HCT116 (cell line): ENCODE results near the gene LSM14A. TPM values are rescaled to one million over a fixed set of nuclear protein-coding genes. Genes with fewer than 3 reads are reported as not detected.
"Not testable (repeated sequence)": the region's sequence is repeated elsewhere in the genome, so short reads cannot be mapped to it uniquely, and the experiment has no call there.

Experiments used
- ATAC-seq: fragments of 200-7000 bp; cut with Tn5 transposase; 2 replicates; pipeline ENCODE4 v1.9.1; 2020; ENCODE audit warnings: mild to moderate bottlenecking, moderate library complexity
- BruUV-seq: library from RNA; stranded (reverse); fragments of 400-500 nt; replicated peaks from 2 replicates; lab custom pipeline; 2021; lab: Mats Ljungman, UMichigan
- CTCF ChIA-PET: fragments of 300-600 bp; sonication (Branson Sonifier 250); formaldehyde crosslinking; loops from one replicate; lab custom pipeline; 2021; ENCODE audit warnings: antibody characterized with exemption; lab: Charles Lee
- POLR2A ChIA-PET: fragments of 300-600, 350-600 bp; sonication (Branson Sonifier 250); formaldehyde crosslinking; loops from one replicate; lab custom pipeline; 2021; ENCODE audit warnings: antibody characterized with exemption; lab: Charles Lee
- RAD21 ChIA-PET, 2 experiments: fragments of 300-600 bp; sonication (Branson Sonifier 250); formaldehyde crosslinking; loops; one replicate each; lab custom pipeline; 2023; ENCODE audit warnings: low total read pairs in 2 of 2; ENCODE audit not compliant: uncharacterized antibody in 2 of 2, unreplicated experiment in 2 of 2, low non-redundant PET in 1 of 2; lab: Charles Lee
- DNase-seq: peaks from one replicate; pipeline ENCODE4 v3.0.0-alpha.2; 2010; ENCODE audit warnings: low read depth, low spot score
- H2AFZ ChIP-seq: fragments of 200-600 bp; shearing (Covaris generic), sonication (generic); 2 replicates; pipeline ENCODE4 v1.6.1; 2017; ENCODE audit warnings: low read depth, mixed run types, mixed read lengths, antibody characterized with exemption, low read length; ENCODE audit not compliant: poor library complexity, severe bottlenecking
- H3K27ac ChIP-seq: 2 replicates; pipeline ENCODE4 v1.5.1; 2012; ENCODE audit warnings: low read depth, low read length
- H3K27me3 ChIP-seq: fragments of 200-600 bp; sonication (generic); 2 replicates; pipeline ENCODE4 v1.6.1; 2016; ENCODE audit warnings: mixed run types, low read length, mixed read lengths; ENCODE audit not compliant: insufficient read depth
- H3K36me3 ChIP-seq, 2 experiments: fragments of 200-500 bp in 1 of 2; fragments of 200-600 bp in 1 of 2; sonication (Bioruptor generic) in 1 of 2; sonication (generic) in 1 of 2; 2 replicates each; pipeline versions ENCODE4 v1.5.1 to v1.6.1; 2014 to 2016; ENCODE audit warnings: low read length in 2 of 2, inconsistent platforms in 1 of 2, mixed read lengths in 1 of 2, mixed run types in 1 of 2; ENCODE audit not compliant: insufficient read depth in 2 of 2, control insufficient read depth in 1 of 2
- H3K4me1 ChIP-seq, 2 experiments: fragments of 200-600 bp in 1 of 2; sonication (generic) in 1 of 2; 2 replicates each; pipeline versions ENCODE4 v1.5.1 to v1.6.1; 2012 to 2017; ENCODE audit warnings: low read length in 2 of 2, inconsistent platforms in 1 of 2, mild to moderate bottlenecking in 1 of 2, mixed read lengths in 1 of 2, mixed run types in 1 of 2, moderate library complexity in 1 of 2; ENCODE audit not compliant: insufficient read depth in 2 of 2, control insufficient read depth in 1 of 2
- H3K4me2 ChIP-seq: fragments of 200-600 bp; sonication (generic); 2 replicates; pipeline ENCODE4 v1.6.1; 2017; ENCODE audit warnings: mixed run types, low read length, mixed read lengths
- H3K4me3 ChIP-seq, 2 experiments: fragments of 200-600 bp in 1 of 2; sonication (generic) in 1 of 2; replicated peaks in 1 of 2; 2 replicates each; pipeline ENCODE4 v1.5.1; 2011 to 2016; ENCODE audit warnings: low read length in 2 of 2, control low read depth in 1 of 2, low read depth in 1 of 2, mild to moderate bottlenecking in 1 of 2, mixed read lengths in 1 of 2, mixed run types in 1 of 2
- H3K79me2 ChIP-seq: fragments of 200-600 bp; sonication (generic); 2 replicates; pipeline ENCODE4 v1.6.1; 2017; ENCODE audit warnings: mild to moderate bottlenecking, mixed run types, low read length, moderate library complexity, mixed read lengths; ENCODE audit not compliant: insufficient read depth
- H3K9ac ChIP-seq: fragments of 200-600 bp; sonication (generic); 2 replicates; pipeline ENCODE4 v1.6.1; 2016; ENCODE audit warnings: low read length, mixed read lengths
- H3K9me2 ChIP-seq: fragments of 200-600 bp; sonication (generic), shearing (Covaris generic); 2 replicates; pipeline ENCODE4 v1.6.1; 2017; ENCODE audit warnings: mixed run types, mild to moderate bottlenecking, moderate library complexity; ENCODE audit not compliant: insufficient read depth
- H3K9me3 ChIP-seq, 2 experiments: fragments of 200-500 bp in 1 of 2; fragments of 200-600 bp in 1 of 2; sonication (Bioruptor generic) in 1 of 2; sonication (generic) in 1 of 2; 2 replicates each; pipeline ENCODE4 v1.6.1; 2014 to 2017; ENCODE audit warnings: low read length in 2 of 2, mixed read lengths in 2 of 2, inconsistent platforms in 1 of 2, low read depth in 1 of 2, mild to moderate bottlenecking in 1 of 2, mixed run types in 1 of 2, moderate library complexity in 1 of 2; ENCODE audit not compliant: control insufficient read depth in 1 of 2, insufficient read depth in 1 of 2
- H4K20me1 ChIP-seq: fragments of 200-600 bp; sonication (generic), shearing (Covaris generic); 2 replicates; pipeline ENCODE4 v1.6.1; 2017; ENCODE audit warnings: mixed run types, mild to moderate bottlenecking, moderate library complexity; ENCODE audit not compliant: insufficient read depth
- CBX3 ChIP-seq: IDR thresholded peaks from 2 replicates; pipeline ENCODE4 v1.6.1; 2012; ENCODE audit warnings: low read depth
- CEBPB ChIP-seq: IDR thresholded peaks from 2 replicates; pipeline ENCODE4 v1.6.1; 2012; ENCODE audit warnings: low read depth
- EGR1 ChIP-seq: IDR thresholded peaks from 2 replicates; pipeline ENCODE4 v1.6.1; 2012; ENCODE audit warnings: low read depth
- ELF1 ChIP-seq: IDR thresholded peaks from 2 replicates; pipeline ENCODE4 v1.6.1; 2012; ENCODE audit warnings: low read depth, borderline replicate concordance
- EZH2 ChIP-seq: fragments of 200-600 bp; sonication (generic); IDR thresholded peaks from 2 replicates; pipeline ENCODE4 v1.6.1; 2017; ENCODE audit warnings: antibody characterized with exemption, mixed run types
- EZH2phosphoT487 ChIP-seq: fragments of 200-600 bp; IDR thresholded peaks from 2 replicates; pipeline ENCODE4 v1.6.1; 2018; ENCODE audit warnings: antibody characterized with exemption, borderline replicate concordance
- FOSL1 ChIP-seq: IDR thresholded peaks from 2 replicates; pipeline ENCODE4 v1.6.1; 2012; ENCODE audit warnings: low read depth
- POLR2A ChIP-seq: IDR thresholded peaks from 2 replicates; pipeline ENCODE4 v1.7.0; 2011; ENCODE audit warnings: borderline replicate concordance; ENCODE audit not compliant: insufficient read depth, insufficient read length; ENCODE audit errors: extremely low read depth
- SP1 ChIP-seq: IDR thresholded peaks from 2 replicates; pipeline ENCODE4 v1.6.1; 2012; ENCODE audit warnings: low read depth
- SRF ChIP-seq: IDR thresholded peaks from 2 replicates; pipeline ENCODE4 v1.6.1; 2012; ENCODE audit warnings: low read depth
- TCF7L2 ChIP-seq: IDR thresholded peaks from 2 replicates; pipeline ENCODE4 v1.7.0; 2011; ENCODE audit warnings: borderline replicate concordance, inconsistent platforms; ENCODE audit not compliant: insufficient read depth, insufficient read length; ENCODE audit errors: extremely low read depth
- YY1 ChIP-seq: IDR thresholded peaks from 2 replicates; pipeline ENCODE4 v1.6.1; 2011; ENCODE audit warnings: low read length, low read depth, moderate library complexity, mild to moderate bottlenecking; ENCODE audit not compliant: insufficient replicate concordance; ENCODE audit errors: extremely low read depth
- ZBTB33 ChIP-seq: IDR thresholded peaks from 2 replicates; pipeline ENCODE4 v1.6.1; 2011; ENCODE audit warnings: mild to moderate bottlenecking, low read length, moderate library complexity; ENCODE audit not compliant: insufficient replicate concordance; ENCODE audit errors: extremely low read depth
- ZFX ChIP-seq: fragments of 450-650 bp; IDR thresholded peaks from 2 replicates; pipeline ENCODE4 v1.6.1; 2017
- intact Hi-C: fragments of 100-400 bp; cut with micrococcal nuclease; formaldehyde crosslinking; loops from 2 replicates; pipeline ENCODE4 v1.10.0; 2022
- total RNA-seq: library from RNA; stranded (reverse); gene quantifications from one replicate; pipeline ENCODE4 v1.2.1, GENCODE V29; 2021; ENCODE audit not compliant: unreplicated experiment
- TF ChIP-seq, protein P1 (sequence below), 3 experiments: fragments of 200-600 bp in 1 of 3; sonication (generic) in 1 of 3; IDR thresholded peaks in 2 of 3; conservative IDR thresholded peaks in 1 of 3; 2 replicates each; pipeline ENCODE4 v1.5.1; 2012 to 2017; ENCODE audit warnings: low read depth in 2 of 3, low read length in 2 of 3, antibody characterized with exemption in 1 of 3, borderline replicate concordance in 1 of 3, control low read depth in 1 of 3, mild to moderate bottlenecking in 1 of 3, mixed read lengths in 1 of 3, mixed run types in 1 of 3, moderate library complexity in 1 of 3; ENCODE audit not compliant: insufficient read depth in 1 of 3
- TF ChIP-seq, protein P2 (sequence below): IDR thresholded peaks from 2 replicates; pipeline ENCODE4 v1.6.1; 2012

LSM14A gene
- total RNA-seq, 1 experiment from 2014 or later, result 120 TPM

DNA sequence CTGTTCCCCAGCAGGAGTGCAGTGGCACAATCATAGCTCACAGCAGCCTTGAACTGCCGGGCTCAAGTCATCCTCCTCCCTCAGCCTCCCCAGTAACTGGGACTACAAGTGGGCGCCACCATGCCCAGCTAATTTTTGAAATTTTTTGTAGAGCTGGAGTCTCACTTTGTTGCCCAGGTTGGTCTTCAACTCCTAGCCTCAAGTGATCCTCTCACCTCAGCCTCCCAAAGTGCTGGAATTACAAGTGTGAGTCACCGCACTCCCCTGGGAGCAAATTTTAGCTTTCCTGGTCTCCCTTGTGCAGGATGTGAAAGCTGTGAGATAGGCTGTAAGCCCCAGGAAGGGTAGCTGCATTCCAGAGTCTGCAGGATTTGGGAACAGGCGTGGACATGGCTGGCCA lies 76.6 kb downstream of the LSM14A start:
- Histone ChIP-seq H3K9ac (no peak overlapping the region), H3K36me3 (no peaks in the 10 kb centered on the region), H3K79me2 (no peaks in the 10 kb centered on the region), H3K4me3 (no peak overlapping the region), H3K27ac (no peak overlapping the region), H2AFZ (no peak overlapping the region), H3K27me3 (no peaks in the 10 kb centered on the region), H3K9me2 (no peaks in the 10 kb centered on the region), H3K9me3 (no peaks in the 10 kb centered on the region), H3K4me2 (no peak overlapping the region), H3K4me1 (peaks cover 2 to 9% of the 10 kb centered on the region in 2 experiments; a peak in 3 of 4 replicates), H4K20me1 (no peaks in the 10 kb centered on the region)
- intact Hi-C loops, result no loop called here
- ChIA-PET RAD21 (no interaction called here), POLR2A (no interaction called here), CTCF (no interaction called here)
- TF ChIP-seq TCF7L2 (no peak), EZH2 (no peak), SRF (no peak), EZH2phosphoT487 (no peak), SP1 (no peak), YY1 (no peak), ZFX (no peak), CBX3 (no peak), POLR2A (no peak), CEBPB (no peak), FOSL1 (no peak), ELF1 (no peak), EGR1 (no peak), ZBTB33 (no peak)
- TF ChIP-seq, protein P1, sequence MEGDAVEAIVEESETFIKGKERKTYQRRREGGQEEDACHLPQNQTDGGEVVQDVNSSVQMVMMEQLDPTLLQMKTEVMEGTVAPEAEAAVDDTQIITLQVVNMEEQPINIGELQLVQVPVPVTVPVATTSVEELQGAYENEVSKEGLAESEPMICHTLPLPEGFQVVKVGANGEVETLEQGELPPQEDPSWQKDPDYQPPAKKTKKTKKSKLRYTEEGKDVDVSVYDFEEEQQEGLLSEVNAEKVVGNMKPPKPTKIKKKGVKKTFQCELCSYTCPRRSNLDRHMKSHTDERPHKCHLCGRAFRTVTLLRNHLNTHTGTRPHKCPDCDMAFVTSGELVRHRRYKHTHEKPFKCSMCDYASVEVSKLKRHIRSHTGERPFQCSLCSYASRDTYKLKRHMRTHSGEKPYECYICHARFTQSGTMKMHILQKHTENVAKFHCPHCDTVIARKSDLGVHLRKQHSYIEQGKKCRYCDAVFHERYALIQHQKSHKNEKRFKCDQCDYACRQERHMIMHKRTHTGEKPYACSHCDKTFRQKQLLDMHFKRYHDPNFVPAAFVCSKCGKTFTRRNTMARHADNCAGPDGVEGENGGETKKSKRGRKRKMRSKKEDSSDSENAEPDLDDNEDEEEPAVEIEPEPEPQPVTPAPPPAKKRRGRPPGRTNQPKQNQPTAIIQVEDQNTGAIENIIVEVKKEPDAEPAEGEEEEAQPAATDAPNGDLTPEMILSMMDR (IDR thresholded peaks at IDR 0.05 in 2 of 3, conservative IDR thresholded peaks at IDR 0.05 in 1 of 3; ENCODE audit: borderline replicate concordance in 1 of 3, insufficient read depth in 1 of 3, low read depth in 2 of 3, low read length in 2 of 3), result no peak
- TF ChIP-seq, protein P2, sequence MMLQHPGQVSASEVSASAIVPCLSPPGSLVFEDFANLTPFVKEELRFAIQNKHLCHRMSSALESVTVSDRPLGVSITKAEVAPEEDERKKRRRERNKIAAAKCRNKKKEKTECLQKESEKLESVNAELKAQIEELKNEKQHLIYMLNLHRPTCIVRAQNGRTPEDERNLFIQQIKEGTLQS, result no peak
- ATAC-seq (no peak), DNase-seq (no peak)
- no TSS peak for BruUV-seq

- H4K20me1 ChIP-seq, POLR2A ChIA-PET, H3K9me3 ChIP-seq, ATAC-seq, H3K9ac ChIP-seq, H3K27me3 ChIP-seq, H3K9me2 ChIP-seq, BruUV-seq, DNase-seq, intact Hi-C loops, H3K27ac ChIP-seq, RAD21 ChIA-PET, H2AFZ ChIP-seq, CTCF ChIA-PET, H3K36me3 ChIP-seq: not testable (repeated sequence)
- Histone ChIP-seq H3K4me2 (peak overlapping the region; percentile 86), H3K79me2 (peaks cover 25% of the 10 kb centered on the region), H3K4me3 (peak overlapping the region in 1 of 2 experiments; percentile 85; a peak in 1 of 4 replicates), H3K4me1 (peaks cover 4 to 16% of the 10 kb centered on the region in 2 experiments; a peak in 3 of 4 replicates)
Measured at GRCh38 chr19:34253167-34253566, 80.9 kb downstream of the LSM14A start.
